SK-N-SH (cell line): Measurements from ENCODE around the gene KNG1. TPM values are rescaled to one million over a fixed set of nuclear protein-coding genes. Genes with fewer than 3 reads are reported as not detected.

Source experiments
- CTCF ChIA-PET: fragments of 300-600, 350-600 bp; formaldehyde crosslinking; extraction: SDS; loops from one replicate; lab custom pipeline; 2021; lab: Yijun Ruan, JAX
- POLR2A ChIA-PET: fragments of 350-600 bp; sonication (Branson Sonifier 250); formaldehyde crosslinking; extraction: SDS; loops from one replicate; lab custom pipeline; 2020; ENCODE audit warnings: antibody characterized with exemption, inconsistent platforms; lab: Yijun Ruan, JAX
- DNase-seq: peaks from one replicate; pipeline ENCODE4 v3.0.0; 2012
- H2AFZ ChIP-seq: fragments of 200-600 bp; sonication (generic); 2 replicates; pipeline ENCODE4 v1.8.1; 2016; ENCODE audit warnings: antibody characterized with exemption, mild to moderate bottlenecking, low read depth
- H3F3A ChIP-seq: fragments of 200-600 bp; sonication (generic); replicated peaks from 2 replicates; pipeline ENCODE3; 2016; ENCODE audit warnings: antibody characterized with exemption, mild to moderate bottlenecking; ENCODE audit not compliant: insufficient read depth
- H3K27ac ChIP-seq, 2 experiments: fragments of 200-500 bp in 1 of 2; fragments of 200-600 bp in 1 of 2; sonication (Bioruptor generic) in 1 of 2; sonication (generic), shearing (Covaris generic) in 1 of 2; 2 replicates each; pipeline versions ENCODE4 v1.5.1 to v1.6.1; 2014 to 2016; ENCODE audit warnings: low read depth in 2 of 2, inconsistent platforms in 1 of 2, low read length in 1 of 2, mild to moderate bottlenecking in 1 of 2, mixed read lengths in 1 of 2
- H3K27me3 ChIP-seq: fragments of 200-600 bp; sonication (generic), shearing (Covaris generic); 2 replicates; pipeline ENCODE4 v1.6.1; 2016; ENCODE audit warnings: mixed run types; ENCODE audit not compliant: insufficient read depth
- H3K36me3 ChIP-seq, 2 experiments: fragments of 200-500 bp in 1 of 2; fragments of 200-600 bp in 1 of 2; sonication (Bioruptor generic) in 1 of 2; sonication (generic) in 1 of 2; replicated peaks in 1 of 2; 2 replicates each; pipeline versions ENCODE3 to v1.5.1; 2014 to 2016; ENCODE audit warnings: low read length in 1 of 2, mild to moderate bottlenecking in 1 of 2; ENCODE audit not compliant: insufficient read depth in 2 of 2, control insufficient read depth in 1 of 2
- H3K4me1 ChIP-seq, 2 experiments: fragments of 200-500 bp in 1 of 2; fragments of 200-600 bp in 1 of 2; sonication (Bioruptor generic) in 1 of 2; sonication (generic), shearing (Covaris generic) in 1 of 2; 2 replicates each; pipeline versions ENCODE4 v1.5.1 to v1.6.1; 2014 to 2016; ENCODE audit warnings: low read depth in 1 of 2, low read length in 1 of 2, mixed run types in 1 of 2; ENCODE audit not compliant: insufficient read depth in 2 of 2, control insufficient read depth in 1 of 2
- H3K4me2 ChIP-seq: fragments of 200-600 bp; sonication (generic), shearing (Covaris generic); 2 replicates; pipeline ENCODE4 v1.6.1; 2017; ENCODE audit warnings: mixed run types
- H3K4me3 ChIP-seq, 2 experiments: fragments of 200-500 bp in 1 of 2; fragments of 200-600 bp in 1 of 2; sonication (Bioruptor generic) in 1 of 2; sonication (generic), shearing (Covaris generic) in 1 of 2; 2 replicates each; pipeline versions ENCODE4 v1.5.1 to v1.8.1; 2014 to 2016; ENCODE audit warnings: low read depth in 2 of 2, inconsistent platforms in 1 of 2, low read length in 1 of 2, mild to moderate bottlenecking in 1 of 2, mixed read lengths in 1 of 2, moderate library complexity in 1 of 2
- H3K79me2 ChIP-seq: fragments of 200-600 bp; sonication (generic); 2 replicates; pipeline ENCODE4 v1.8.1; 2017; ENCODE audit warnings: mild to moderate bottlenecking; ENCODE audit not compliant: insufficient read depth
- H3K9ac ChIP-seq: fragments of 200-600 bp; sonication (generic); 2 replicates; pipeline ENCODE4 v1.6.1; 2017; ENCODE audit warnings: mixed run types
- H3K9me2 ChIP-seq: fragments of 200-600 bp; sonication (generic); 2 replicates; pipeline ENCODE4 v1.6.1; 2017; ENCODE audit warnings: mixed run types
- H3K9me3 ChIP-seq: fragments of 200-600 bp; sonication (generic); 2 replicates; pipeline ENCODE4 v1.6.1; 2017; ENCODE audit warnings: mixed run types, mild to moderate bottlenecking, moderate library complexity
- H4K20me1 ChIP-seq: fragments of 200-600 bp; sonication (generic); 2 replicates; pipeline ENCODE4 v1.6.1; 2017; ENCODE audit warnings: mild to moderate bottlenecking, mixed run types; ENCODE audit not compliant: insufficient read depth
- CTCF ChIP-seq: fragments of 200-600 bp; sonication (generic); IDR thresholded peaks from 2 replicates; pipeline ENCODE4 v1.6.1; 2017; ENCODE audit warnings: antibody characterized with exemption, mild to moderate bottlenecking, moderate library complexity
- EZH2phosphoT487 ChIP-seq: fragments of 200-600 bp; sonication (generic); IDR thresholded peaks from 2 replicates; pipeline ENCODE4 v1.6.1; 2017; ENCODE audit warnings: low read depth, mixed run types, mild to moderate bottlenecking, antibody characterized with exemption, moderate library complexity, borderline replicate concordance
- FOXM1 ChIP-seq: IDR thresholded peaks from 2 replicates; pipeline ENCODE4 v1.4.0; 2012; ENCODE audit warnings: low read depth, mild to moderate bottlenecking
- GABPA ChIP-seq: IDR thresholded peaks from 2 replicates; pipeline ENCODE4 v1.4.0; 2012; ENCODE audit warnings: low read depth, mild to moderate bottlenecking
- GATA2 ChIP-seq: sonication (generic); formaldehyde crosslinking; IDR thresholded peaks from 2 replicates; pipeline ENCODE4 v1.5.0; 2020; ENCODE audit warnings: mild to moderate bottlenecking, missing genetic modification reagents
- IRF3 ChIP-seq: fragments of 150-350 bp; IDR thresholded peaks from 2 replicates; pipeline ENCODE4 v1.6.1; 2016; ENCODE audit warnings: mild to moderate bottlenecking, low read depth, low read length
- JUND ChIP-seq: IDR thresholded peaks from 2 replicates; pipeline ENCODE4 v1.4.0; 2012
- MXI1 ChIP-seq: IDR thresholded peaks from 2 replicates; pipeline ENCODE4 v1.6.1; 2012; ENCODE audit warnings: mild to moderate bottlenecking, low read depth, low read length, improper control_type of control experiment
- NFIC ChIP-seq: IDR thresholded peaks from 2 replicates; pipeline ENCODE4 v1.4.0; 2012; ENCODE audit warnings: borderline replicate concordance
- NRF1 ChIP-seq: IDR thresholded peaks from 2 replicates; pipeline ENCODE4 v1.6.1; 2012; ENCODE audit warnings: low read depth, mild to moderate bottlenecking, low read length
- POLR2AphosphoS5 ChIP-seq: IDR thresholded peaks from 2 replicates; pipeline ENCODE4 v1.6.1; 2012; ENCODE audit warnings: low read depth, low read length
- RFX5 ChIP-seq: IDR thresholded peaks from 2 replicates; pipeline ENCODE4 v1.6.1; 2012; ENCODE audit warnings: mild to moderate bottlenecking, improper control_type of control experiment, low read length
- RXRA ChIP-seq: IDR thresholded peaks from 2 replicates; pipeline ENCODE4 v1.4.0; 2012; ENCODE audit warnings: low read depth, mild to moderate bottlenecking, borderline replicate concordance
- TEAD4 ChIP-seq: IDR thresholded peaks from 2 replicates; pipeline ENCODE4 v1.4.0; 2012; ENCODE audit warnings: mild to moderate bottlenecking, borderline replicate concordance; ENCODE audit not compliant: insufficient read depth
- ZBTB33 ChIP-seq: IDR thresholded peaks from 2 replicates; pipeline ENCODE4 v1.4.0; 2012; ENCODE audit warnings: low read depth, borderline replicate concordance
- WGBS: methylation state at CpG from one replicate; pipeline ENCODE4 v1.1.6; 2017; ENCODE audit warnings: low lambda C conversion rate; 5-methylcytosine and 5-hydroxymethylcytosine counted together
- polyA plus RNA-seq, 3 experiments: library from polyadenylated mRNA; depleted of rRNA; stranded (reverse); fragments of >200 nt; gene quantifications; 2 replicates each; pipeline ENCODE4 v1.2.3, GENCODE V29; 2012

KNG1 gene
- polyA plus RNA-seq, 1 of the 3 experiments (the other 2 are of a cell fraction), result not detected

- Histone ChIP-seq H3K9me3 (no peaks in the 10 kb centered on the region), H3K4me2 (no peak overlapping the region), H3K27ac (no peak overlapping the region), H3K36me3 (no peaks in the 10 kb centered on the region), H3K27me3 (peaks cover 20% of the 10 kb centered on the region; the same call in 1 of the 2 replicates), H3K9ac (no peak overlapping the region), H4K20me1 (no peaks in the 10 kb centered on the region), H3K79me2 (no peaks in the 10 kb centered on the region), H3K4me1 (no peaks in the 10 kb centered on the region)
- POLR2A ChIA-PET, result no interaction called here
- WGBS, result 28% methylated on average over 3 of the region's 3 CpGs
- no peak for TF ChIP-seq TEAD4
- TF ChIP-seq JUND, result no peak
- no peak for TF ChIP-seq CTCF
- no peak for TF ChIP-seq ZBTB33
- TF ChIP-seq RXRA, result no peak
- TF ChIP-seq NFIC, result no peak
- TF ChIP-seq FOXM1, result no peak
- TF ChIP-seq MXI1, result no peak
- TF ChIP-seq RFX5, result no peak
- no peak for TF ChIP-seq GABPA
- no peak for TF ChIP-seq NRF1
- TF ChIP-seq EZH2phosphoT487, result no peak
- TF ChIP-seq POLR2AphosphoS5, result no peak
- TF ChIP-seq IRF3, result no peak
- TF ChIP-seq GATA2, result no peak
- TF ChIP-seq, all 33 proteins: peak for 0
- no peaks in the 10 kb centered on the region for H3K9me2 ChIP-seq
- CTCF ChIA-PET, result no interaction called here
- no peak overlapping the region for H3K4me3 ChIP-seq
- no peak overlapping the region for H2AFZ ChIP-seq
- DNase-seq, result no peak
- no peaks in the 10 kb centered on the region for H3F3A ChIP-seq
Measured at GRCh38 chr3:186671051-186671450, 46.1 kb upstream of the KNG1 start.
